Measurements from ENCODE around the gene PYGB. TPM values are rescaled to one million over a fixed set of nuclear protein-coding genes. Genes with fewer than 3 reads are reported as not detected.

The PYGB gene
- total RNA-seq, 1 experiment from 2014 or later = 220 TPM

DNA sequence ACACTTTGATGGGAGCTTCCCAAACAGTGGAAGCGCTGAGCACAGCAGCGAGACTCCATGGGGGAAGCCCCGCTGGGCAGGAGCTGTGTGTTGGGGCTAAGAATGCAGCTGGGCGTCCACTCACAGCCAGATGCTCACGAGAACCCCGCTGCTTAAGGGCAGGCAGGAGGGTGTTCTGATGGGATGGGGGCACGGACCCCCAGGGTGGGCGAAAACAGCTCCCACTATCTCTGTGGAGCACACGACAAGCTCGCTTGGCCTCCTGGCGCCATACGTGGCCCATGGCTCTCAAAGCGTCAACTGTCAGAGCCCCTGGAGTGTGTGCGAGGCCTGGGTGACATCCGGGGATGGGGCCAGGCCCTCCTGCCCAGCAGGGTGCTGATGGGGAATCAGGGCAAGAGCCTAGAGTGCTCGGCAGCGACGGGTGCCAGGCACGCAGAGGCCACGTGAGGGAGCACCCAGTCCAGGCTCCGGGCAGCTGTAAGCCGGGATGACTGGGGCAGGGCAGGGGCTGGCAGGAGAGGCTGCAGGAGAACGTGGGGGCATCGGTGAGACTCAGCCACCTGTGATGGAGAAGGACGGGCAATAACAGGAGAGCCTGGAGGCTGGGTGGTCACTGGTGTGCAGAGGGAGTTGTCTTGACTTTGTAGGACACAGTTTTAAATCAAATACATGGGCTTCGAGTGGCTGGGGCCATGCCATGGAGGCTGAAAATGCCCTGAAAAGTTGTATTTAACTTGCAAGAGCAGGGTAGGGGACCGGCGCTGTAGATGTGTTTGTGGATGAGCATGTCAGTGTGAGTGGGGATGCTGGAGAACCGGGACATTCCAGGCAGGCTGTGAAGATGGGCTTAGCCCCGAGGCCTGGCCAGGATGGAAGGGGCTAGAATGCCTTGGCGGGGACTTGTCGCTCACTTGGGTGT lies 27.3 kb downstream of the PYGB start:
- Histone ChIP-seq H3K4me3 (ENCODE audit: low read depth in 2 of 2, low read length in 2 of 2) (no peak overlapping the region), H3K4me1 (ENCODE audit: control insufficient read depth, insufficient read depth, low read length) (peaks cover 7% of the 10 kb centered on the region; the same call in 1 of the 2 replicates), H3K27me3 (ENCODE audit: control insufficient read depth, insufficient read depth, low read length) (no peaks in the 10 kb centered on the region), H3K9me3 (ENCODE audit: control insufficient read depth, insufficient read depth, low read depth, low read length) (no peaks in the 10 kb centered on the region), H3K36me3 (ENCODE audit: control insufficient read depth, insufficient read depth, low read length) (peaks cover 29% of the 10 kb centered on the region), H3K27ac (ENCODE audit: low read length) (no peak overlapping the region)
- intact Hi-C loops (cut with micrococcal nuclease; ENCODE audit: unreplicated experiment) (no loop called here), in situ Hi-C loops (cut with HindIII; ENCODE audit: low pct_unique_long_range_greater_than_20kb, low sequenced_read_pairs) (no loop called here)
- TF ChIP-seq, protein P1, sequence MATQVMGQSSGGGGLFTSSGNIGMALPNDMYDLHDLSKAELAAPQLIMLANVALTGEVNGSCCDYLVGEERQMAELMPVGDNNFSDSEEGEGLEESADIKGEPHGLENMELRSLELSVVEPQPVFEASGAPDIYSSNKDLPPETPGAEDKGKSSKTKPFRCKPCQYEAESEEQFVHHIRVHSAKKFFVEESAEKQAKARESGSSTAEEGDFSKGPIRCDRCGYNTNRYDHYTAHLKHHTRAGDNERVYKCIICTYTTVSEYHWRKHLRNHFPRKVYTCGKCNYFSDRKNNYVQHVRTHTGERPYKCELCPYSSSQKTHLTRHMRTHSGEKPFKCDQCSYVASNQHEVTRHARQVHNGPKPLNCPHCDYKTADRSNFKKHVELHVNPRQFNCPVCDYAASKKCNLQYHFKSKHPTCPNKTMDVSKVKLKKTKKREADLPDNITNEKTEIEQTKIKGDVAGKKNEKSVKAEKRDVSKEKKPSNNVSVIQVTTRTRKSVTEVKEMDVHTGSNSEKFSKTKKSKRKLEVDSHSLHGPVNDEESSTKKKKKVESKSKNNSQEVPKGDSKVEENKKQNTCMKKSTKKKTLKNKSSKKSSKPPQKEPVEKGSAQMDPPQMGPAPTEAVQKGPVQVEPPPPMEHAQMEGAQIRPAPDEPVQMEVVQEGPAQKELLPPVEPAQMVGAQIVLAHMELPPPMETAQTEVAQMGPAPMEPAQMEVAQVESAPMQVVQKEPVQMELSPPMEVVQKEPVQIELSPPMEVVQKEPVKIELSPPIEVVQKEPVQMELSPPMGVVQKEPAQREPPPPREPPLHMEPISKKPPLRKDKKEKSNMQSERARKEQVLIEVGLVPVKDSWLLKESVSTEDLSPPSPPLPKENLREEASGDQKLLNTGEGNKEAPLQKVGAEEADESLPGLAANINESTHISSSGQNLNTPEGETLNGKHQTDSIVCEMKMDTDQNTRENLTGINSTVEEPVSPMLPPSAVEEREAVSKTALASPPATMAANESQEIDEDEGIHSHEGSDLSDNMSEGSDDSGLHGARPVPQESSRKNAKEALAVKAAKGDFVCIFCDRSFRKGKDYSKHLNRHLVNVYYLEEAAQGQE (IDR thresholded peaks at IDR 0.05; ENCODE audit: insufficient read depth in 1 of 2, low read depth in 2 of 2, low read length in 1 of 2) = no peak
- no peak for TF ChIP-seq POLR2AphosphoS5 (IDR thresholded peaks at IDR 0.05; ENCODE audit: low read depth, low read length)
- POLR2A ChIA-PET = no interaction called here
- CTCF ChIA-PET = no interaction called here
- DNase-seq (ENCODE audit: low read depth, low spot score) = no peak
- no peak for ATAC-seq
- no TSS peak for BruUV-seq (replicated peaks)

DNA sequence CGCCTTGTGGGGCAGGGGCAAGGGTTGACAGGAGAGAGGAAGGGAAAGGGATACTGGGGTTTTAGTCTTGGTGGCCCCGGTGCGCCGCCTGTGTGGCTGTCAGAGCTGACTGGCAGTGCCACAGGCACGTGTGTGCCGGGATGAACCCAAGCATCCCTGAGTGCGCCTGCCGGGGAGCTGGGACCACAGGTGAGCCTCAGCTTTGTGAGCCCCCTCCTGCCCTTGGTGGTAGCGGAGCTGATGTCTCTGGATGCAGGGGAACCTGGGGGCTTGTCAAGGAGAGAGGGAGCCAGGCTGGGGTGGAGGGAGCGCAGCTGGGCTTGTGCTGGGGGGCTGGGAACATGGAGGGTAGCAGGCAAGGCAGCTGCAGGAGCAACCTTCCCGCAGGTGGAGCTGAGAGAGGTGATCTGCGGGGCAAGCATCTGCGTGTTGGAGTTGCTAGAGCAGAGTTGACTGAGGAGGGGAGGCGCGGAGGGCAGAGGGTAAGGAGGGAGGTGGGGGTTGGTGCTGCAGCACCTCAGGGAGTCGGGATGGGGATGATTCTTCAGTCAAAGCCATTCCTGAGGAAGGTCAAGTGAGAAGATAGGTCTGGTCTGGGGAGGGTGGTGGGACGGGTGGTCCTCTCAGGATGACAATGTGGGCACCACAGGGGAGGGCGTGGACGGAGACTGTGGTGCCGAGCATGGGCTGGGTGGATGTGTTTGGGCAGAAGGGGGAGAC lies 28.1 kb downstream of the PYGB start:
- Histone ChIP-seq H3K9me3 (ENCODE audit: control insufficient read depth, insufficient read depth, low read depth, low read length) (no peaks in the 10 kb centered on the region), H3K27me3 (ENCODE audit: control insufficient read depth, insufficient read depth, low read length) (no peaks in the 10 kb centered on the region), H3K27ac (ENCODE audit: low read length) (no peak overlapping the region), H3K36me3 (ENCODE audit: control insufficient read depth, insufficient read depth, low read length) (peaks cover 32% of the 10 kb centered on the region), H3K4me1 (ENCODE audit: control insufficient read depth, insufficient read depth, low read length) (peaks cover 7% of the 10 kb centered on the region; the same call in 1 of the 2 replicates), H3K4me3 (ENCODE audit: low read depth in 2 of 2, low read length in 2 of 2) (no peak overlapping the region)
- BruUV-seq (replicated peaks) = TSS peak; percentile 71
- in situ Hi-C loops (cut with HindIII; ENCODE audit: low pct_unique_long_range_greater_than_20kb, low sequenced_read_pairs) (no loop called here), intact Hi-C loops (cut with micrococcal nuclease; ENCODE audit: unreplicated experiment) (no loop called here)
- ATAC-seq = no peak
- no peak for DNase-seq (ENCODE audit: low read depth, low spot score)
- TF ChIP-seq, protein P1 (IDR thresholded peaks at IDR 0.05; ENCODE audit: insufficient read depth in 1 of 2, low read depth in 2 of 2, low read length in 1 of 2) = no peak
- TF ChIP-seq SIN3A (IDR thresholded peaks at IDR 0.05; ENCODE audit: borderline replicate concordance, insufficient read depth, low read depth, low read length) (no peak), TCF7L2 (IDR thresholded peaks at IDR 0.05; ENCODE audit: low read depth, low read length) (no peak), POLR2AphosphoS5 (IDR thresholded peaks at IDR 0.05; ENCODE audit: low read depth, low read length) (no peak)
- POLR2A ChIA-PET = no interaction called here
- CTCF ChIA-PET = no interaction called here

All from Panc1 (cell line).